ENCODE results near the gene UPP1.
"Not testable (repeated sequence)": the region's sequence is repeated elsewhere in the genome, so short reads cannot be mapped to it uniquely, and the experiment has no call there.

UPP1 gene

GRCh38 chr7:48063985-48064384, 25.1 kb upstream of the UPP1 start:
- DNase-seq (ENCODE audit: low spot score): no peak
- in situ Hi-C loops (cut with MboI; ENCODE audit: low pct_unique_long_range_greater_than_20kb, low sequenced_read_pairs, unreplicated experiment): no loop called here
- TF ChIP-seq, protein P1, sequence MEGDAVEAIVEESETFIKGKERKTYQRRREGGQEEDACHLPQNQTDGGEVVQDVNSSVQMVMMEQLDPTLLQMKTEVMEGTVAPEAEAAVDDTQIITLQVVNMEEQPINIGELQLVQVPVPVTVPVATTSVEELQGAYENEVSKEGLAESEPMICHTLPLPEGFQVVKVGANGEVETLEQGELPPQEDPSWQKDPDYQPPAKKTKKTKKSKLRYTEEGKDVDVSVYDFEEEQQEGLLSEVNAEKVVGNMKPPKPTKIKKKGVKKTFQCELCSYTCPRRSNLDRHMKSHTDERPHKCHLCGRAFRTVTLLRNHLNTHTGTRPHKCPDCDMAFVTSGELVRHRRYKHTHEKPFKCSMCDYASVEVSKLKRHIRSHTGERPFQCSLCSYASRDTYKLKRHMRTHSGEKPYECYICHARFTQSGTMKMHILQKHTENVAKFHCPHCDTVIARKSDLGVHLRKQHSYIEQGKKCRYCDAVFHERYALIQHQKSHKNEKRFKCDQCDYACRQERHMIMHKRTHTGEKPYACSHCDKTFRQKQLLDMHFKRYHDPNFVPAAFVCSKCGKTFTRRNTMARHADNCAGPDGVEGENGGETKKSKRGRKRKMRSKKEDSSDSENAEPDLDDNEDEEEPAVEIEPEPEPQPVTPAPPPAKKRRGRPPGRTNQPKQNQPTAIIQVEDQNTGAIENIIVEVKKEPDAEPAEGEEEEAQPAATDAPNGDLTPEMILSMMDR (IDR thresholded peaks at IDR 0.05; ENCODE audit: extremely low read depth, insufficient read depth, missing control alignments): no peak

DNA sequence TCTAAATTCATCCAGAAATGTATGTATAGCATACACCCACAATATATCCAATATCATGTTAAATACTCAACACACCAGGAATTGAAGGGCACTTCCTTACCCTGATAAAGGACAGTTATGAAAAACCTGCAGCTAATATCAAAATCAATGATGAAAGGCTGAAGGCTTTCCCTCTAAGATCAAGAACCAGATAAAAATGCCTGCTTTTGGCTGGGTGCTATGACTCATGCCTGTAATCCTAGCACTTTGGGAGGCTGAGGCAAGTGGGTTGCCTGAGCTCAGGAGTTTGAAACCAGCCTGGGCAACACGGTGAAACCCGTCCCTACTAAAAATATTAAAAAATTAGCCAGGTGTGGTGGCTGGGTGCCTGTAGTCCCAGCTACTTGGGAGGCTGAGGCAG, 21.6 kb upstream of the UPP1 start:
- TF ChIP-seq, protein P1 (IDR thresholded peaks at IDR 0.05; ENCODE audit: extremely low read depth, insufficient read depth, missing control alignments): no peak
- in situ Hi-C loops (cut with MboI; ENCODE audit: low pct_unique_long_range_greater_than_20kb, low sequenced_read_pairs, unreplicated experiment): no loop called here
- DNase-seq (ENCODE audit: low spot score): no peak

- no peak for DNase-seq (ENCODE audit: low spot score)
- in situ Hi-C loops (cut with MboI; ENCODE audit: low pct_unique_long_range_greater_than_20kb, low sequenced_read_pairs, unreplicated experiment): no loop called here
- TF ChIP-seq, protein P1 (IDR thresholded peaks at IDR 0.05; ENCODE audit: extremely low read depth, insufficient read depth, missing control alignments): no peak
Observed at GRCh38 chr7:48074204-48074654, 14.8 kb upstream of the UPP1 start.

DNA sequence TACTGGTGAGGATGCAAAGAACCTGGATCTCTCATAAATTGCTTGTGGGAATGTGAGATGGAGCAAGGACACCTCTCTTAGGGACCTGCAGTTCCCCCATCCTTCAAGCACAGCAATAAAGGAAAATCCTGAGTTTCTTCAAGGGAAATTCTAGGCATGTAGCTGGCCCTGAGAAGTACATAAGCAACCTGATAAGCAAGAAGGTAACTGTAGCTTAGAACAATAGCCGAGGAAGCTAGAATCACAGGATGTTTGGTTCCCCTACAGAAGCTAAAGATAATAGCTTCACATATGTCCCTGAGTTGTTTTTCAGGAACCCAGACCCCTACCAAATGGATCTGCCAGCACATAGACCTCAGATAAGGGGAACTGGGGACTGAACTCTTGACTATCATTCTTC, 11.6 kb upstream of the UPP1 start:
- TF ChIP-seq, protein P1 (IDR thresholded peaks at IDR 0.05; ENCODE audit: extremely low read depth, insufficient read depth, missing control alignments): no peak
- DNase-seq (ENCODE audit: low spot score): no peak
- in situ Hi-C loops (cut with MboI; ENCODE audit: low pct_unique_long_range_greater_than_20kb, low sequenced_read_pairs, unreplicated experiment): no loop called here

GRCh38 chr7:48078470-48078869, 10.6 kb upstream of the UPP1 start:
- in situ Hi-C loops (cut with MboI; ENCODE audit: low pct_unique_long_range_greater_than_20kb, low sequenced_read_pairs, unreplicated experiment): no loop called here
- DNase-seq (ENCODE audit: low spot score): no peak
- TF ChIP-seq, protein P1 (IDR thresholded peaks at IDR 0.05; ENCODE audit: extremely low read depth, insufficient read depth, missing control alignments): no peak

- in situ Hi-C loops (cut with MboI; ENCODE audit: low pct_unique_long_range_greater_than_20kb, low sequenced_read_pairs, unreplicated experiment); DNase-seq (ENCODE audit: low spot score): not testable (repeated sequence)
Observed at GRCh38 chr7:48082378-48082777, 6.7 kb upstream of the UPP1 start.

DNA sequence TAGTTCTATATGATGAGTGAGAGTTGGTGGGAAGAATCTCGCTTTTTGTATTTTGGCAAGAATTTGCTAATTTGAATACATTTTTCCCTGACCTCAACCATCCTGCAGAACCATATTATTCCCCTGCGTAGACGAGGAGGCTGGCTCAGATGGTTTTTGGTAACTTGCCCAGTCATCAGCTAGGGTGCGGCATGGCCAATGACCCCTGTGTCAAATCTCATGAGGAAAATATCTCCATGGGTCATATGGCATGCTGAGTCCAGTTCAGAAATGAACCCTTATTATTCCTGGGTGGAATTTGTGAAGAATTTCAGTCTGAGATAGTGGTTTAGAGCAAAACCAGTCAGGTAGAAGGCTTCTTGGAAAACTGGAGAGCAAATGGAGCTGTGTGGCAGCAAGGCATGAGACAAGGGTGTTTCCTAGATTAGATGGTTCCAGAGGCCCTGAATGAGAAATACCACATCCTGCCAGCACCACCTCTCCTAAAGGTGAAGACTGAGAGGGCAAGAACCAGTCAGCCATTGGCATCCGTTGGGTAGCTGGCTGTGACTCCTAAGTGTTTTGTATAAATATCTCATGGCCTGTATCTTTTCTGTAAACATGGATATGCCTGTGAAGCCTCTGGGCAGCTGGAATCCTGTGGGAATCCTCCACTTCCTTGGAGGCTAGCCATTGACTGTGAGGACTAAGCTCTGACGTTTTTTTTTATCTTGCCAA, 5.8 kb upstream of the UPP1 start:
- TF ChIP-seq, protein P1 (IDR thresholded peaks at IDR 0.05; ENCODE audit: extremely low read depth, insufficient read depth, missing control alignments): no peak
- in situ Hi-C loops (cut with MboI; ENCODE audit: low pct_unique_long_range_greater_than_20kb, low sequenced_read_pairs, unreplicated experiment): no loop called here
- no peak for DNase-seq (ENCODE audit: low spot score)

All from GM13977 (cell line).